Cardiac fibroblast (primary cell): ENCODE results near the gene FSD2.
A peak's percentile ranks its signal among the peaks of the same experiment; 100 is the strongest.

Source experiments
- DNase-seq, 2 donors: peaks; one replicate each; pipeline versions ENCODE4 v3.0.0 to v3.0.0-alpha.2; 2010; ENCODE audit warnings: low read depth in 2 of 2
- H3K4me3 ChIP-seq, 2 donors: replicated peaks in 1 of 2; 1 replicate in 1 of 2; 2 replicates in 1 of 2; pipeline ENCODE4 v1.5.1; 2011; ENCODE audit warnings: low read depth in 2 of 2, low read length in 2 of 2, mild to moderate bottlenecking in 2 of 2, moderate library complexity in 1 of 2
- CTCF ChIP-seq: IDR thresholded peaks from one replicate; pipeline ENCODE4 v1.5.1; 2011; ENCODE audit warnings: low read depth, mild to moderate bottlenecking, low read length, inconsistent platforms

FSD2 gene

GRCh38 chr15:82849556-82850512, 44.0 kb upstream of the FSD2 start:
- DNase-seq = peak; percentile 86 to 88
- TF ChIP-seq CTCF = peak; percentile 82
- no peak overlapping the region for H3K4me3 ChIP-seq

- no peak overlapping the region for H3K4me3 ChIP-seq
- no peak for TF ChIP-seq CTCF
- DNase-seq = no peak
Measured at GRCh38 chr15:82848241-82848993, 42.5 kb upstream of the FSD2 start.

- DNase-seq = no peak
- TF ChIP-seq CTCF = no peak
- H3K4me3 ChIP-seq = no peak overlapping the region
Measured at GRCh38 chr15:82847703-82848102, 41.8 kb upstream of the FSD2 start.

GRCh38 chr15:82846621-82847020, 40.8 kb upstream of the FSD2 start:
- H3K4me3 ChIP-seq = no peak overlapping the region
- no peak for DNase-seq
- TF ChIP-seq CTCF = no peak

GRCh38 chr15:82845686-82846085, 39.8 kb upstream of the FSD2 start:
- H3K4me3 ChIP-seq = no peak overlapping the region
- TF ChIP-seq CTCF = no peak
- DNase-seq = no peak

GRCh38 chr15:82843566-82843965, 37.7 kb upstream of the FSD2 start:
- TF ChIP-seq CTCF = no peak
- H3K4me3 ChIP-seq = no peak overlapping the region
- no peak for DNase-seq
